GM18511 (cell line): ENCODE measurements around the gene SLC27A2.
"Not testable (repeated sequence)": the region's sequence is repeated elsewhere in the genome, so short reads cannot be mapped to it uniquely, and the experiment has no call there.

Experiments used
- ATAC-seq: cut with Tn5 transposase; IDR thresholded peaks from one replicate; pipeline ENCODE4 v1.9.1; 2021; ENCODE audit warnings: mild to moderate bottlenecking, moderate library complexity; ENCODE audit not compliant: unreplicated experiment

SLC27A2 gene

DNA sequence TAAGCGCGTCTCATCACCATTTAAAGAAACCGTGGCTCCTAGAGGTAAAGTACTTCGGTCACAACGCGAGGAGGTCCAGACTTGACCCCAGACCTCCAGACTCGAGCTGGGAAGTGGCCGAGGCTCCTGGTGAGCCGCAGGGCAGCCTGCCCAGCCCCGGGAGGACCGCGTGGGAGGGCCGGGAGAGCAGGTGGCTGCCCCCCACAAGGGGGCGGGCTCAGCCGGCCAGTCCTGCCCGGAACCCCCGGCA is at the start of gene SLC27A2:
Gene SLC27A2, plus strand, starts transcription at position 228 of the 250 bp plus-strand sequence. CDS start 232 bp downstream, outside the sequence.
- no peak for ATAC-seq

DNA sequence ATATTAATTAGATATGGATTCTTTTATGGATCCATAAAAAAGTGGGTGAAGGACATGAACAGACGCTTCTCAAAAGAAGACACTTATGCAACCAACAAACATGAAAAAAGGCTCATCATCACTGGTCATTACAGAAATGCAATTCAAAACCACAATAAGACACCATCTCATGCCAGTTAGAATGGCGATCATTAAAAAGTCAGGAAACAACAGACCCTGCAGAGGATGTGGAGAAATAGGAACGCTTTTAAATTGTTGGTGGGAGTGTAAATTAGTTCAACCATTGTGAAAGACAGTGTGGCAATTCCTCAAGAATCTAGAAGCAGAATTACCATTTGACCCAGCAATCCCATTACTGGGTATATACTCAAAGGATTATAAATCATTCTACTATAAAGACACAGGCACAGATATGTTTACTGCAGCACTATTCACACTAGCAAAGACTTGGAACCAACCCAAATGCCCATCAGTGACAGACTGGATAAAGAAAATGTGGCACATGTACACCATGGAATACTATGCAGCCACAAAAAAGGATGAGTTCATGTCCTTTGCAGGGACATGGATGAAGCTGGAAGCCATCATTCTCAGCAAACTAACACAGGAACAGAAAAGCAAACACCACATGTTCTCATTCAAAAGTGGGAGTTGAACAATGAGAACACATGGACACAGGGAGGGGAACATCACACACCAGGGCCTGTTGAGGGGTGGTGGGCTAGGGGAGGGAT is 49.6 kb upstream of the SLC27A2 start:
- ATAC-seq, result not testable (repeated sequence)

DNA sequence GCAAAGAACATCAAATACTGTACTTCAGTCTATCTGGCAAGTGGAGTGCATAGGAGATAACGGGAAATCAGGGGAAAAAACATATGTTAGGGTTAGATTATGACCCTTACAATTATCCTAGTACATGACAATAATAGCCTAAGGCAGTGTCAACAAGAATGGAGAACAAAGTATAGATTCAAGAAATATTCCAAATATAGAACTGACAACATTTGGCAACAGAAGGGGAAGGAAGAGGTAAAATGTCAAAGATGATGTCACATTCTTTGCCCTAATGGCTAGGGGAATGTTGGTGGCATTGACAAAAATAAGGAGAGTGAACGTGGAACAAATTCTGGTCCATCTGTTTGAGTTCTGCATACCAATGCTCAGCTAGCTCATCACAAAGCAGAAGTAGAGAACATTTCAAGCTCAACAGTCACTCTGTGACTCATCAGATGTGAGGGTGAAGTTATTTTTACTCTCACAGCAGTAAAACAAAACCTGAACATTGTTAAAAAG is 47.4 kb upstream of the SLC27A2 start:
- ATAC-seq, result peak; percentile 82

DNA sequence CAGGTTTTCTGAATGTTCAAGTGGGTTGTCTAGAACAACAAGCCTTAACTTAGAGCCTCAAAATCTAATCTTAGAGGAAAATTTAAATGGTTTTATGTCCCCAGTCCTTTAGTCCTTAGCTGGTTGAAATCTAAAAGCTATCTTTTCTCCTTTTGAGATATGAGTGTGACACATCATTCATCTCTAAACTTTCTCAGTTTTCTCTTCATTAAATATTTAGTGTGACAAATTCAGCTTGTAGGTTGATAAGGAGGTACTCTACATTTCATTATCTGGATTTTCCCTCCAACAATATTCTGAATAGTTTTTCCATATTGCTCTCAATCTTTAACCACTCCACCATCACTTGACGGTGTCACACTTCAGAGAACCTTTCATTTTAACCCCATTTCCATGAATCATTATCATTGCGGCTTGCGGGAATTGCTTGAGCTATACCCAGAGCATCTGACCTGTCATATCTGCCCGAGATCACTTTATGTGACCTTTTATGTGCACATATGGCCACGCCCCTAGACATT is 46.9 kb upstream of the SLC27A2 start:
- peak; percentile 79 for ATAC-seq

DNA sequence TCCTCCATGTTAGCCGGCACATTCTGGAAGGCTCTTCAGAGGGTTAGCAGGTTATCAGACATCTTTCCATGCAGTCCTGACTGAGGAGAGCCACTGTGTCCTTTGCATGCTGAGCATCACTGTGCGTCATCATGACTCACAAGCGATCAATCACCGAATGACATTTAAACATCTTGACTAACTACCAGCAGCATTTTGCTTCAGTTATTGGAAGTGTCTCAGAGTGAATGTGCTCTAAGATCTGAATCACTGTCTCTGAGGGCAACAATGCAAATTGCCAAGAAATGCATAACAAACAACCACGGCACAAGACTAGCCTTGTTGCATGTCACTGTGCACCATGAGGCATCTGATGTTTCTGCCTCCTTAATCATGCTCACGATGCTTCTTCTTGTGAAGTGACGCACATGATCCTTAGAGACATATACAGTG is 44.6 kb upstream of the SLC27A2 start:
- ATAC-seq, result no peak

DNA sequence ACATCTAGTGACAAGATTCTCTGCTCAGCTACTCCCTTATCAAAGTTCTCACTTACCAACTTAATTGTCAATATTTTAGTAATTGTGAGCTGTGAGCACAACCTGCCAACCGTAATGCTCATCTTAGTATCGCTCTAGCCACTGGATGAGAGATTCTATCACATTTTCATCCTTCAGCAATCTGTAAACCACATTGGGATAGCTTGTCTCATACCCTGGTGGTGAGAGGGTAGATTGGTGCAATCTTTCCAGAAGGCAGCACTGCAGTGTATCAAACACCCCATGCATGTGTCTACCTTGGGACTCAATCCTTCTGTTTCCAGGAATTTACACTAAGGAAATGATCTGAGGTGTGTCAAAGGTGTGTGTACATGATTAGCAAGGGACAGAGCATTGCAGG is 44.1 kb upstream of the SLC27A2 start:
- no peak for ATAC-seq

DNA sequence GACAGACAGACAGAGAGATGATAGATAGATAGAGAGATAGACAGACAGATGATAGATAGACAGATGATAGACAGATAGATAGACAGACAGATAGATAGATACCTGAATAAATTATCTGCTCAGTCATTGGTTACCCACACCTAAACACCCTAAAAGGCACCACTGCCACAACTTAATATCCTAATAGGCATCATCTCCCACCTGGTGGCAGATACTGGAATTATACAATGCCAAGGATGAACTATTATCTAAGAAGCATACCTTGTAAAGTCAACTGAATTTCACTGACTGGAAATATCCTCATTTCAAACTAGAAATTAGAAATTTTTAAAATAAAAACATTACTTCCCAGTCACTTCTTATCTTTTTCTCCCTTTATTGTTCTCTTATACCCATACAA is 43.6 kb upstream of the SLC27A2 start:
- ATAC-seq, result no peak

DNA sequence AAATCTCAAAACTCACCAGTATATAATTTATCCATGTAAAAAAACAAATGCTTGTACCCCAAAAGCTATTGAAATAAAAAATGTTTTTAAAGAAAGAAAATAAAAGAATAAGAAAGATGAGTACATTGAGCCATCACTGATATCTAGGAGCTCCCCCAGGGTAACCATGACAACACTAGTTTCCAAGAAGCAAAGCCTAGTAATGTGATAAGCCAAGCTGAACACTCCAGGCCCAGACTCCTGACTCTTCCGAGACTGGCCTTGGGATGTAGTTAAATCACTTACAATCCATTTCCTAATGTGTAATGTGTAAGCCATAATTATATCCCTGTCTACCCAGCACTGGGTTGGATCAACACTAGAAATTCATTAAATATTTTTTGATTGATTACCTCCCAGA is 41.9 kb upstream of the SLC27A2 start:
- no peak for ATAC-seq

DNA sequence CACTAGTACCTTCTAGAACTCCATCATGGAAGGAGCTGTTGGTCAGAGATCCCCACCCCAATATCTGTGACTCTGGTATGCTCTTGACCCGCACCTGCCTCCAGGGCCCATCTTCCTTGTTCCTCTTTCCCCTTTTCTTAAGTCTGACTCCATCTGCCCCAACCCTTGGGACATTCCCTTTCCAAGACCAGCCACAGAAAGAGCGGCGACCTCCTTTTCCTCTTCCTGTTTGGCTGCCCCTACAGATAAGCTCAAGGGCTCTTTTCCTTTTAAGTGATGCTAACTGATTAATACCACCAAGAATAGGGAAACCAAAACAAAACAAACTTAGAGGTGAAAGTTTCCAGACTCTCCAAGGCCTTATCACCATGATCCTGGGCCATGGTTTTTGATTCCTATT is 41.0 kb upstream of the SLC27A2 start:
- no peak for ATAC-seq

DNA sequence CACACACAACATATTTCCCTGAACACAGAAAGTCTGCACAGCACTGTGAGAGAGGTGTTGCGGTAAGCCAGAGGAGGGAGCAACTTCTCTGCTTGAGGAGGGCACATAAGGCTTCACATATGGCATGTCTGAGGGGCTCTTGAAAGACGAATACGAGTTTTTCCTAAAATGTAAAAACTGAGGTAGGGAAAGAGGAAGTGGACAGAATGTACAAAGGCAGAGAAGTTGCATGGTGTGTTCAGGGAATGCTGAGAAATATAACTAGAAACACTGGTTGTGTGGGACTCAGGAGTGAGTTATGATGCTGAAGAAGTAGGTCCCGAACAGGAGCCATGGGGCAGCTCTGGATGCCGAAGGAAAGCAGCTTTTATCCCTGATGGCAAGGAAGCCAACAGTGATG is 40.1 kb upstream of the SLC27A2 start:
- no peak for ATAC-seq

DNA sequence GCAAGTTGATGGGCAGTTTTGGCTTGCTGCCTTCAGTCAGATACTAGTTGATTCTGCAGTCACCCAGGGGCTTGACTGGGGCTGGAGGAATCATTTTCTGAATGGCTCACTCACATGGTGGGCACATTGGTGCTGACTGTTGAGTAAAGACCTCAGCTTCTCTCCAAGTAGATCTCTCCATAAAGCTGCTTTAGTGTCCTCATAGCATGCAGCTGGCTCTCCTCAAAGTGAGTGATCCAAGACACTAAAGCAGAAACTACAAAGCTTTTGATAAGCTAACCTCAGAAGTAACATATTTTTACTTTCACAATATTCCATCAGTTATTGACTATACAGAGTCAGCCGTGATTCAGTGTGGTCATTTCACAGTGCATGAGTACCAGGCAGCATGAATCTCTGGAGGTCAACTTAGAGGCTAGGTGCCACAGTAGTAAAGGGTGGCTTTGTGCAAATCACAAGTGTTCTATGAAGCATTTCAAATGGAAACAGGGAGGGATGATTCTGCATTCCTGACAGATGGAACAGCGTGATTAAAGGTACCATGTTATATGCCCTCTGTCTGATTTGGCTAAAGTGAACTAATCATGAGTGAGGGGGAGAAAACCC is 38.6 kb upstream of the SLC27A2 start:
- no peak for ATAC-seq

DNA sequence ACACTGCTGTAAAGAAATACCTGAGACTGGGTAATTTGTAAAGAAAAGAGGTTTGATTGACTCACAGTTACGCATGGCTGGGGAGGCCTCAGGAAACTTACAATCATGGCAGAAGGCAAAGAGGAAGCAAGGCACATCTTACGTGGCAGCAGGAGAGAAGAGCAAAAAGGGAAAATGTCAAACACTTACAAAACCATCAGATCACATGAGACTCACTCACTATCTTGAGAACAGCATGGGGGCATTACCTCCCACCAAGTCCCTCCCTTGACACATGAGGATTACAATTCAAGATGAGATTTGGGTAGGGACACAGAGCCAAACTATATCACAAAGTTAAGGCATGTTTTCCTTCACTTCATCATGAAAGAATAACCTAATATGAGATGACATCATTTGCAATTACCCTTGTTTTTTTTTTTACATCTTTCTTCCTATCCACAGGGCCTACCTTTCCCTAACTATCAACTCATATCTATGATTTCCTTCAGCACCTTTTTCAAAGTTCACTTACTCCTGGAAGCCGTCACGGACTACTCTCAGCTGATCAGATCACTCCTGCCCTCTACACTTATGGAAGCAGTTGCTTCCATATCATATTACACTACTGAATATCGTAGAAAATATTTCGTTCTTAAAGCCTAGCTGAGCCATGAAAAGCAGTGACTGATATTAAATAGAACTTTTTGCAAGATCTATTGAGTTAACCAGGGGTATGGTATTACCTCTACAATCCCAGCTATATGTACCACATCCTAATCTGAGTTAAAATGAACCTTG is 37.5 kb upstream of the SLC27A2 start:
- no peak for ATAC-seq

DNA sequence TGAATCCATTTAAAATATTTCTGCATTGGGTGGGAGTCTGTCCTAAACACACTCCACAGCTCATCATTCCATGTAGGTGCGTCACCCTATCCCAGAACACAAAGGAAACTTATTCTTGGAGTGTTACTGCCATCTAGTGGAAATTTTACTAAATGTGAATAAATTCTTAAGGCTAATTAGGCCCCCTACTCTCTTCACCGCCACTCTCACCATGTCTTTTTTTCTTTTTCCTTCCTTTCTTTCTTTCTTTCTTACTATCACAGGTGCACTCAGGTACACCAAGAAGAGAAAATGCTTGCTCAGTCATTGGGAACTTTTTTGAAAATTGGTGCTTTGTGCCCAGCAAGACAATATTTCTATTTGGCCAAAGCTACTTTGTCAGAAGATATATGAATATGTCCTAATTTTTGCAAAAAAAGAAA is 36.5 kb upstream of the SLC27A2 start:
- ATAC-seq, result peak; percentile 56

DNA sequence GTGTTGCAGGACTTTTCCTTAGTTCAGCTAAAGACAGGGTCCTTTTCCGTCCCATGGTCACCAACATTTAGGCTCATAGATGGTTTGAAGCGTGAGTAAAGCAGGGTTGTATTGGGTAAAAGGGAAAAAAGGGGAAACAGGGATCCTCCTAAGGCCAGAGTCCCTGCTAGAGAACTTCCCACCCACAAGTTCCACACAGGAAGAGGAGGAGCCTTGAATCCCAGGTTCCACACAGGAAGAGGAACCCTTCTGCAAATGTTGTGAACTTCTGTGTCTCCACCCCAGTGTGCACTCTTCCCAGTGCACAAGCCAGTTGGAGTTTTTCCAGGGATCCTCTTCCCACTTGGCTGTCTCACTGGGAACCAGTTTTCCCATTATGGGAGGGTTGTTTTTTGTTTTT is 35.4 kb upstream of the SLC27A2 start:
- no peak for ATAC-seq

DNA sequence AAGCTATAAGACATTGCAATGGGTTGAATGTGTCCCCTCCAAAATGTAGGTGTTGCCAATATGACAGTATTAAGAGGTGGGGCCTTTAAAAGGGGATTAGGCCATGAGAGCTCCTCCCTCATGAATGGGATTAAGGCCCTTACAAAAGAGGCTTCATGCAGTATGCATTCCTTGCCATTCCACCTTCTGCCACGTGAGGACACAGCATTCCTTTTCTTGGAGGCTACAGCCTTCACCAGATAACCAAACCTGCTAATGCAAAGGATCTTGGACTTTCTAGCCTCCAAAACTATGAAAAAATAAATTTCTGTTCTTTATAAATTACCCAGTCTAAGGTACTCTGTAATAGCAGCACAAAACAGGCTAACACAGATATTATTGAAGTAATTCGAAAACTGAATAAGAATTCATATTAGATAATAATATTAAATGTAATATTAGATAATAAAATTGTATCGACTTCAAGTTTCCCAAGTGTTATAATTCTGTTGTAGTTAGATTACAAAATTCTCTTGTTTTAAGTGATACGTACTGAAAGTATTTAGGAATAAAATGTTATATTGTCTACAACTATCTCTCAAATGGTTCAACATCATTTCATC is 33.5 kb upstream of the SLC27A2 start:
- ATAC-seq, result no peak

DNA sequence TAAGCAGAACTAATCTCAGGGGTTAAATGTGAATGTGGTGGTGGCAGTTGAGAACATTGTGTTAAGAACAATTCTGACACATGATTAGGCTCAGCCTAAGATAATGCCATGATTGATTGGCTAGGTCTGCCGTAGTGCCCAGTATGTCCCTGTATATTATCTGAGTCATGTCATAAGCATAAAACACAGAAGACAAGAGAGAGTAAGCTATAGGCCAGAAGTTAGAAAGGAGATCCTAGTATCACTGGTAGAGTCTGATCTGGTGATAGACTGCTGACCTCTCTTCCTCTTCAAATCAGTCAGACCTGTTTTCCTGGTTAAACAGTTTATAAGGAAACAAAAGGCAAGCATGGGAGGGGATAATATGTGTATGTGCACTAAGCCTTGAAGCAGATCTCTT is 32.9 kb upstream of the SLC27A2 start:
- ATAC-seq, result no peak

DNA sequence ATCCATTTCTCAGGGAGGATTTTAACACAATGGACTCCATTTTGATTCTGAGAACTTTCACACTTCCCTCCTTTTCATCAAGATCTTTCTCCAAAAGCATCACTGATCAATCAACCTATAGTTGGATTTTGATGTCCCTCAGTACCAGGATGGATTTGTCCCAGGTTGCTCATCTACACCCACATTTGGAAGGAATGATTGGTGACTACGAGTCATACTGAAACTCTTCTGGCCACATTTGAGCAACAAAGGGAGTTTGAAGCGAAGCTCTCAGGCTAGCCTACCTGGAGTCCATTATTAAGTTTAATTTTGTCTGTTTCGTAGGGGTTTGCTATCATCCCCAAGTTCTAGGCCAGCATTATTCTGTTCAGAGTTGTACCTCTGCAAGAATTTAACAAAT is 31.6 kb upstream of the SLC27A2 start:
- no peak for ATAC-seq

DNA sequence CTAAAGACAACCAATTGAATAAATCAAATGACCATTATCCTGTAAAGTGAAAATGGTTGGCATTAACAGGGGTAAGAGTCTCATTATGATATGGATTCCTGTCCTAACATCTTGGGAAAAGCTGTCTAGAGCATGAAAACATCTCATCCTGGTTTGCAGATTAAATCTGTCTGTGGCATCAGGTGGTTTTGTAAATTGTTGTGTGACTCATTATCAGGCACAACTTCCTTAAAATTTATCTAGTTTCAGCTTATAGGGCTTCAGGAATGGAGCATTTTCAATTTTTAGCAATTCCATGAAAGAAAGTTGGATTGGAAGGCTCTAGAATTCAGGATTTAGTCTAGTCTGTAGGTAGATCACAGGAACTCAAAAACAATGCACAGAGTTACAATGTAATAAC is 31.1 kb upstream of the SLC27A2 start:
- no peak for ATAC-seq

DNA sequence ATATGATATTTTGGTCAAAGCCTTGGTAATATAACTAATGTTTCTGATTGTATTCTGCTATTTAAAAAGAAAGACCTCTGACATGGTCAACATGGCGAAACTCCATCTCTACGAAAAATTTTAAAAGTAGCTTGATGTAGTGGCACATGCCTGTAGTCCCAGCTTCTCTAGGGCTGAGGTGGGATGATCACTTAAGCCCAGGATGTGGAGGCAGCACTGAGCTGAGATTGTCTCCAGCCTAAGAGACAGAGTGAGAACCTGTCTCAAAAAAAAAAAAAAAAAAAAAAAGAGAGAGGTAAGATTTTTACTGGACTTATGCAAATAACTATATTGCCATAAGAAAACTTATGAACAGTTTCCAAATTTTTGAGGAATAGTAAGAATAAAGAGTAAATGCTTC is 30.5 kb upstream of the SLC27A2 start:
- ATAC-seq, result no peak

DNA sequence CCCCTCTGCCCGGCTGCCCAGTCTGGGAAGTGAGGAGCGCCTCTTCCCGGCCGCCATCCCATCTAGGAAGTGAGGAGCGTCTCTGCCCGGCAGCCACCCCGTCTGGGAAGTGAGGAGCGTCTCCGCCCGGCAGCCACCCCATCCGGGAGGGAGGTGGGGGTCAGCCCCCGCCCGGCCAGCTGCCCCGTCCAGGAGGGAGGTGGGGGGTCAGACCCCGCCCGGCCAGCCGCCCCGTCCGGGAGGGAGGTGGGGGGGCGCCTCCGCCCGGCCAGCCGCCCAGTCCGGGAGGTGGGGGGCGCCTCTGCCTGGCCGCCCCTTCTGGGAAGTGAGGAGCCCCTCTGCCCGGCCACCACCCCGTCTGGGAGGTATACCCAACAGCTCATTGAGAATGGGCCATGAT is 23.8 kb upstream of the SLC27A2 start:
- not testable (repeated sequence) for ATAC-seq

DNA sequence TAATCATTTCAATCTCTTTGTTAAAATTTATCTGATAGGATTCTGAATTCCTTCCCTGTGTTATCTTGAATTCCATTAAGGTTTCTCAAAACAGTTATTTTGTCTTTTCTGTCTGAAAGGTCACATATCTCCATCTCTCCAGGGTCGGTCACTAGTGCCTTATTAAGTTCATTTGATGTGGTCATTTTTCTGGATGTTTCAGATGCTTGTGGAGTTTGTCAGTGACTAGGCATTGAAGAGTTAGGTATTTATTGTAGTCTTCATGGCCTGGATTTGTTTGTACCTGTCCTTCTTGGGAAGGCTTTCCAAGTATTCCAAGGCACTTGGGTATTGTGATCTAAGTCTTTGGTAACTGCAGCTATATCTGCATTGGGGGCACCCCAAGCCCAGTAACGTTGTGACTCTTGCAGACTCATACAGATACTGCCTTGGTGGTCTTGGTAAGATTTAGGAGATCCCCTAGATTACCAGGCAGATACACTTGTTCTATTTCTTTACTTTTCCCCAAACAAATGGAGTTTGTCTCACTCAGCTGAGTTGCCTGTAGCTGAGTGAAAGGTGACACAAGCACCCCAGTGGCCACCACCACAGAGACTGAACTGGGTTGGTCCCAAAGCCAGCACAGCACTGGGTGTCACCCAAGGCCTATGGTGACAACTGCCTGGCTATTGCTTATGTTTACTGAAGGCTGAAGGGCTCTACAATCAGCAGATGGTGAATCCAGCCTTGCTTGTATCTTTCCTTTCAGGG is 18.9 kb upstream of the SLC27A2 start:
- ATAC-seq, result no peak
